ENCODE measurements around the gene HAGH.
A peak's percentile ranks its signal among the peaks of the same experiment; 100 is the strongest.

HAGH gene

GRCh38 chr16:1765826-1766225, 60.8 kb downstream of the HAGH start:
- DNase-seq (ENCODE audit: insufficient read length, low spot score) (no peak), FAIRE-seq (no peak)

DNA sequence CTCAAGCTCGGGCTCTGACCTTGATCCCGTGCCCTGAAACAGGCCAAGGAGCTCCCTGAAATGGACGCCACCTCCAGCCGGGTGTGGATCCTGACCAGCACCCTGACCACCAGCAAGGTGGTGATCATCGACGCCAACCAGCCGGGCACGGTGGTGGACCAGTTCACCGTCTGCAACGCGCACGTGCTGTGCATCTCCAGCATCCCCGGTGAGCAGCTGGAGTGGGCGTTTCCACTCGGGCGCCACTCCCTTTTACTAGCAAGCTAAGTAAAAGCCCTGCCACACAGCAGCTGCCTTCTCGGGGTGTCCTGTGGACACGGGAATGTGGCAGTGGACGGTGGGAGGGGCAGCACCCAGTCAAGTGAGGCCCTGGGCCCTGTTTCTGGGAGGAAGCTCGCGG, 61.7 kb downstream of the HAGH start:
- FAIRE-seq = no peak
- DNase-seq (ENCODE audit: insufficient read length, low spot score) = no peak

- peak; percentile 40 for FAIRE-seq
Measured at GRCh38 chr16:1763521-1764511, 62.8 kb downstream of the HAGH start.

GRCh38 chr16:1762879-1763520, 63.6 kb downstream of the HAGH start:
- FAIRE-seq (no peak), DNase-seq (ENCODE audit: insufficient read length, low spot score) (no peak)

More at GRCh38 chr16:1763521-1764511, 62.8 kb downstream of the HAGH start:
- DNase-seq (ENCODE audit: insufficient read length, low spot score) = peak; percentile 45

GRCh38 chr16:1762196-1762878, 64.3 kb downstream of the HAGH start:
- peak; percentile 59 for FAIRE-seq
- DNase-seq (ENCODE audit: insufficient read length, low spot score) = no peak

DNA sequence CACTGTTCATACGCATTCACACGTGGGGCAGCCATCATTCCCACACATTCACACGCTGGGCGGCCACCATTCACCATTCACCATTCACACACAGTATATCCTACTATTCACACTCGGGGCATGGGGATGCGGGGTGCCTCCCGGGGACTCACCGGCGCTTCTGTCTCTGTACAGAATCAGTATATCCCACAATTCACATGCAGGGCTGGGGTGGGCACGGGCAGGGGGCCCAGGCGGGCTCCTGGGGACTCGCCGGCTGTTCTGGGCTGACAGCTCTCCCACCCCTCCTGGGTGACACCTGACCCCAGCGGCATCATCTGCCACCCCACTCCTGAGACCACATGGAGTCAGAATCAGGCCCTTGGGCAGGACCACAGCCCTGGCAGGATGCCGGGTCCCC, 64.9 kb downstream of the HAGH start:
- DNase-seq (ENCODE audit: insufficient read length, low spot score) (no peak), FAIRE-seq (no peak)

DNA sequence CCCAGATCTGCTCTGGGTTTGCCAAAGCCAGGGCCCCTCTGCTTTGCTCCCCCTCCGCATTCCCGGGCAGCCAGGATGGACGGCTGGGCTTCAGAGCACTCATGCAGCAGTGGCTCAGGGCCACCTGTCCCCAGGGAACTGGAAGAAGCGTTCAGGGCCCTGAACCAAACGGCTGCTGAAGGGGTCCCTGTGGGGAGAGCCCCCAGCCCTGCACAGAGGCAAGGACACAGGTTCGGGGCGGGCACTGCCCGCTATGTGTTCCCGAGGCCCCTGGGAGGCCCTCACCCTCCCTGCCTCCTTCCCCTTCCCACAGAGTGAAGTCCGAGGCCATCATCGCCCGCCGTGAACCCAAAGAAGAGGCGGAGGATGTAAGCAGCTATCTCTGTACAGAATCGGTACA, 65.7 kb downstream of the HAGH start:
- FAIRE-seq (no peak), DNase-seq (ENCODE audit: insufficient read length, low spot score) (no peak)

DNA sequence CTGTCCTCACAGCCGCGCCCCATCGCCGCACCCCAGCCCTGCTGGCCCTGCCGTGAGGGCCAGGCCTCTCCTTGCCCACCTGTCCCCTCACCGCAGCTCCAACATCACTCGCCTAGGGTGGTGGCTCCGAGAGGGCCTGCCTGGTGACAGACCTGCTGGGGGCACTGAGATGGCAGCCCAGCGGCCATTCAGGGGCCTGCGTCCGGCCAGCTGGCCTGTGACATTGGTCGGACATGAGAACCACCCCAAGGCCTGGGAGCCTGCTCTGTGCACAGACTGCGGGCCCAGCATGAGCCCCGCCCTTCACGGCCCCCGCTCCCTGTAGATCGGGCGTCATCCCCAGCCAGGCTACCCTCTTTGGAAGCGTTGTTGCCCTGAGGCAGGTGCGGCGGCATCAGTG, 67.1 kb downstream of the HAGH start:
- DNase-seq (ENCODE audit: insufficient read length, low spot score) (no peak), FAIRE-seq (no peak)

DNA sequence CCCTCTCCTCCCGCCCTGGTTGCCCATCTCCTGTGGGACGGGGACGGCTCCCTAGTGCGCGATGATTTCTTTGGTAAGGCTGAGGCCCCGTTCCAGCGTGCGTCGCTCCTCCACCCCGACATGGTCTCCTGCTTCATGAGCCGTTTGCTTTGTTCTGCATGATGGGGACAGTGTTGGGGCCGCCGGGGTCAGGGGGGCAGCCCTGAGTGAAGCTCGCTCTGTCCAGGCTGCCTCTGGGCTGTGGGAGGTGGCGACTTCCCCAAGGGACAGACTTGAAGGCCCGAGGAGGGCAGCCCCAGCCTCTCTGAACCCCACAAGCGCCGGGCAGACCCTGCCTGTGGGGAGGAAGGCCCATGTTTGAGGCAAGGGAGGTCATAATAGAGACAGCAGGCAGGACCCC, 67.7 kb downstream of the HAGH start:
- FAIRE-seq = no peak
- DNase-seq (ENCODE audit: insufficient read length, low spot score) = no peak

DNA sequence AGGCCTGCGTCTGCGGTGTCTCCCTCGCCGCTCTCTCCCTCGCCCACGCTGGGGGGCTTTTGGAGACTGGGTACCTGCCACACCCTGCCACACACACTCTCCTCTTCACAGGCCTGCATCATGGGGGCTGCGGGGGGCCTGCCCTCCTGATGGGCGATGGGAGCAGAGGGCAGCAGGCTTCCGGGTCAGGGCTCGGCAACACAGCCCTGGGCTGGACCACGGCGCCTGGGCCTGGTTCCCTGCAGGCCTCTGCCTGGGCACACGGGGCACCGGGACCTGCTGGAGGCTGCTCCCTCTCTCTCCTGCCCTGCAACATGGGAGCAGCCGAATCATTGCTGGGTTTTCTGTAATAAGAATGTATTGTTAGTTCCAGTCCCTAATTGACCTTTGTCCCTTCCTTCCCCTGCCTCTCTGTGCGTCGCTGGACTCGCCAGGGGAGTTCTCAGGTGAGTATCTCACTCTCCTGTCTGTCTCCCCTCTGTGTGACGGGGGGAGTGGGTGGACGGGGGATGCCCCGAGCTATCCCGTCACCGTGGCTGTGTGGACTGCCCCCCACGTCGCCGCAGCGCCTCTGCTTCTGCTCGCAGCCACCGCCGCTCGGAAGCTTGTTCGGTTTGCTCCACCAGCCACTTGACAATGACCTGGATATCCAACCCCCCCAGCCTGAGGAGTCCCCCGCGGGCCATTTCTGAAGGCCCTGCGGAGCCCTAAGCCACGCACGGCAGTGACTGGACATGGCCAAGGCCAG, 68.7 kb downstream of the HAGH start:
- no peak for DNase-seq (ENCODE audit: insufficient read length, low spot score)
- no peak for FAIRE-seq

Measured in HTR-8/SVneo (cell line).